ENCODE results near the gene KNOP1. TPM values are rescaled to one million over a fixed set of nuclear protein-coding genes. Genes with fewer than 3 reads are reported as not detected.

Gene KNOP1
- total and polyA plus RNA-seq, 2 donors from 2014 or later: 10.2 to 17.9 TPM

DNA sequence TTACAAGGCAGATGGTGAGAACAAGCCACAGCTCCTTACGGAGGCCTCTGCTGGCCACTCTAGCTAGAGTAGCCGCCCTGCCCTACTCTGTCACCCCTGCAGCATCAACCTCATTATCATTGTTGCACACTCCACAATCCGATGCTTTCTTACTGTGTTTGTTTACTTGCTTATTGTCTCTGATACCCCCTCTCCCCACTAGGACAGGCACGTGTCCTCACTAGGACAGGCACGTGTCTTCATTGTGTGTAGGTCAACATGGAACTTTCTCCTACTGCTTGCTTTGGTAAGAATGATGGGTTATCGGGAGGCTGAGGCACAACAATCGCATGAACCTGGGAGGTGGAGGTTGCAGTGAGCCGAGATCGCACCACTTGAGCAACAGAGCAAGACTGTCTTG is 63.9 kb downstream of the KNOP1 start:
- Histone ChIP-seq H3K27ac (ENCODE audit: low read depth in 2 of 2, low read length in 2 of 2) (no peak overlapping the region), H3K9ac (ENCODE audit: low read length in 3 of 3) (no peak overlapping the region), H3K27me3 (ENCODE audit: control insufficient read depth, insufficient read depth, low read length) (no peaks in the 10 kb centered on the region), H3K4me3 (ENCODE audit: low read length in 3 of 3) (no peak overlapping the region), H3K4me1 (ENCODE audit: control insufficient read depth in 2 of 3, insufficient read depth in 2 of 3, low read depth in 1 of 3, low read length in 3 of 3) (no peaks in the 10 kb centered on the region), H3K9me3 (ENCODE audit: control insufficient read depth in 2 of 3, insufficient read depth in 1 of 3, low read length in 3 of 3) (no peaks in the 10 kb centered on the region), H3K36me3 (ENCODE audit: control insufficient read depth in 2 of 3, insufficient read depth in 3 of 3, low read length in 3 of 3) (peaks cover 3 to 30% (median 23%) of the 10 kb centered on the region in 3 donors)
- TF ChIP-seq, protein P1, sequence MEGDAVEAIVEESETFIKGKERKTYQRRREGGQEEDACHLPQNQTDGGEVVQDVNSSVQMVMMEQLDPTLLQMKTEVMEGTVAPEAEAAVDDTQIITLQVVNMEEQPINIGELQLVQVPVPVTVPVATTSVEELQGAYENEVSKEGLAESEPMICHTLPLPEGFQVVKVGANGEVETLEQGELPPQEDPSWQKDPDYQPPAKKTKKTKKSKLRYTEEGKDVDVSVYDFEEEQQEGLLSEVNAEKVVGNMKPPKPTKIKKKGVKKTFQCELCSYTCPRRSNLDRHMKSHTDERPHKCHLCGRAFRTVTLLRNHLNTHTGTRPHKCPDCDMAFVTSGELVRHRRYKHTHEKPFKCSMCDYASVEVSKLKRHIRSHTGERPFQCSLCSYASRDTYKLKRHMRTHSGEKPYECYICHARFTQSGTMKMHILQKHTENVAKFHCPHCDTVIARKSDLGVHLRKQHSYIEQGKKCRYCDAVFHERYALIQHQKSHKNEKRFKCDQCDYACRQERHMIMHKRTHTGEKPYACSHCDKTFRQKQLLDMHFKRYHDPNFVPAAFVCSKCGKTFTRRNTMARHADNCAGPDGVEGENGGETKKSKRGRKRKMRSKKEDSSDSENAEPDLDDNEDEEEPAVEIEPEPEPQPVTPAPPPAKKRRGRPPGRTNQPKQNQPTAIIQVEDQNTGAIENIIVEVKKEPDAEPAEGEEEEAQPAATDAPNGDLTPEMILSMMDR (IDR thresholded peaks at IDR 0.05; ENCODE audit: borderline replicate concordance, extremely low read depth, insufficient read depth): no peak
- DNase-seq (no peak), FAIRE-seq (no peak)
- intact Hi-C loops (cut with DNase I): no loop called here

Other genes with a start within 250 kb of the KNOP1 start
- gene GDE1, start 196.1 kb downstream of the KNOP1 start, total RNA-seq: 48.2 TPM
- 54.7 TPM for gene GDE1, start 196.1 kb downstream of the KNOP1 start, polyA plus RNA-seq (ENCODE audit: insufficient read depth, low read depth, low replicate concordance)
- gene CCP110, start 194.3 kb downstream of the KNOP1 start, total RNA-seq: 14.5 TPM
- 3.5 TPM for gene CCP110, start 194.3 kb downstream of the KNOP1 start, polyA plus RNA-seq (ENCODE audit: insufficient read depth, low read depth, low replicate concordance)
- gene VPS35L, start 162.5 kb downstream of the KNOP1 start, total RNA-seq: 63.5 TPM
- gene VPS35L, start 162.5 kb downstream of the KNOP1 start, polyA plus RNA-seq (ENCODE audit: insufficient read depth, low read depth, low replicate concordance): 42.4 TPM
- 38.1 TPM for gene IQCK, start within 50 bp of the KNOP1 start, total RNA-seq
- 35.4 TPM for gene IQCK, start within 50 bp of the KNOP1 start, polyA plus RNA-seq (ENCODE audit: insufficient read depth, low read depth, low replicate concordance)
- 53.1 TPM for gene GPRC5B, start 166.6 kb upstream of the KNOP1 start, total RNA-seq
- 66.3 TPM for gene GPRC5B, start 166.6 kb upstream of the KNOP1 start, polyA plus RNA-seq (ENCODE audit: insufficient read depth, low read depth, low replicate concordance)